ENCODE results near the gene COP1. TPM values are rescaled to one million over a fixed set of nuclear protein-coding genes. Genes with fewer than 3 reads are reported as not detected.
"Not testable (repeated sequence)": the region's sequence is repeated elsewhere in the genome, so short reads cannot be mapped to it uniquely, and the experiment has no call there.

COP1 gene
- total RNA-seq, 1 donor = 74.7 TPM

DNA sequence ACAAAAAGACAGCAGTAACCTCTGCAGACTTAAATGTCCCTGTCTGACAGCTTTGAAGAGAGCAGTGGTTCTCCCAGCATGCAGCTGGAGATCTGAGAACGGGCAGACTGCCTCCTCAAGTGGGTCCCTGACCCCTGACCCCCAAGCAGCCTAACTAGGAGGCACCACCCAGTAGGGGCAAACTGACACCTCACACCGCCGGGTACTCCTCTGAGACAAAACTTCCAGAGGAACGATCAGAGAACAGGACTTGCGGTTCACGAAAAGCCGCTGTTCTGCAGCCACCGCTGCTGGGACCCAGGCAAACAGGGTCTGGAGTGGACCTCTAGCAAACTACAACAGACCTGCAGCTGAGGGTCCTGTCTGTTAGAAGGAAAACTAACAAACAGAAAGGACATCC lies 214.3 kb downstream of the COP1 start:
- H3K9me3 ChIP-seq (ENCODE audit: low read depth, low read length); H3K27me3 ChIP-seq (ENCODE audit: insufficient read depth, low read length); H3K4me3 ChIP-seq (ENCODE audit: low read length); H3K4me1 ChIP-seq (ENCODE audit: insufficient read depth, low read length): not testable (repeated sequence)

- not testable (repeated sequence) for H3K27me3 ChIP-seq (ENCODE audit: insufficient read depth, low read length); H3K4me1 ChIP-seq (ENCODE audit: insufficient read depth, low read length); H3K9me3 ChIP-seq (ENCODE audit: low read depth, low read length); H3K4me3 ChIP-seq (ENCODE audit: low read length)
These were observed 214.9 kb downstream of the COP1 start for GRCh38 chr1:175992202-175992601.

- no peaks in the 10 kb centered on the region for H3K4me1 ChIP-seq (ENCODE audit: insufficient read depth, low read length)
- H3K4me3 ChIP-seq (ENCODE audit: low read length) = no peak overlapping the region
- no peaks in the 10 kb centered on the region for H3K27me3 ChIP-seq (ENCODE audit: insufficient read depth, low read length)
- H3K9me3 ChIP-seq (ENCODE audit: low read depth, low read length) = no peaks in the 10 kb centered on the region
These were observed 222.3 kb downstream of the COP1 start for GRCh38 chr1:175984813-175985212.

GRCh38 chr1:175984057-175984812 lies 222.9 kb downstream of the COP1 start:
- Histone ChIP-seq H3K4me3 (ENCODE audit: low read length) (no peak overlapping the region), H3K27me3 (ENCODE audit: insufficient read depth, low read length) (no peaks in the 10 kb centered on the region), H3K4me1 (ENCODE audit: insufficient read depth, low read length) (no peaks in the 10 kb centered on the region), H3K9me3 (ENCODE audit: low read depth, low read length) (no peaks in the 10 kb centered on the region)

GRCh38 chr1:175983363-175983762 lies 223.7 kb downstream of the COP1 start:
- not testable (repeated sequence) for H3K27me3 ChIP-seq (ENCODE audit: insufficient read depth, low read length); H3K9me3 ChIP-seq (ENCODE audit: low read depth, low read length); H3K4me3 ChIP-seq (ENCODE audit: low read length); H3K4me1 ChIP-seq (ENCODE audit: insufficient read depth, low read length)

DNA sequence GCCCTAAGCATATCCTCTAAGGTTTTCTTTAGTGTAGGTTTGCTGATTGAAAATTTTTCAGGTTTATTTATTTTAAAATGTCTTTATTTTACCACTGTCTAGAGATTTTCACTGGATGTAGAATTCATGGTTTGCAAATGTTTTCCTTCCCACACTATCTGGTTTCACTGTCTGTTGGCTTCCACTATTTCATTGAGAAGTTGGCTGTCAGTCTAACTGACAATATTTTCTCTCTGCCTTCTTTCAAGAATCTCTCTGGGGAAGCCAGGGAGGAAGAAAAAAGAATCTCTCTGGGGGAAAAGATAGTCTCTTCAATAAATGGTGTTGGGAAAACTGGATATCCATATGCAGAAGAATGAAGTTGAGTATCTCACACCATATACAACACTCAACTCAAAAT lies 226.0 kb downstream of the COP1 start:
- no peak overlapping the region for H3K4me3 ChIP-seq (ENCODE audit: low read length)
- H3K9me3 ChIP-seq (ENCODE audit: low read depth, low read length) = no peaks in the 10 kb centered on the region
- no peaks in the 10 kb centered on the region for H3K4me1 ChIP-seq (ENCODE audit: insufficient read depth, low read length)
- no peaks in the 10 kb centered on the region for H3K27me3 ChIP-seq (ENCODE audit: insufficient read depth, low read length)

DNA sequence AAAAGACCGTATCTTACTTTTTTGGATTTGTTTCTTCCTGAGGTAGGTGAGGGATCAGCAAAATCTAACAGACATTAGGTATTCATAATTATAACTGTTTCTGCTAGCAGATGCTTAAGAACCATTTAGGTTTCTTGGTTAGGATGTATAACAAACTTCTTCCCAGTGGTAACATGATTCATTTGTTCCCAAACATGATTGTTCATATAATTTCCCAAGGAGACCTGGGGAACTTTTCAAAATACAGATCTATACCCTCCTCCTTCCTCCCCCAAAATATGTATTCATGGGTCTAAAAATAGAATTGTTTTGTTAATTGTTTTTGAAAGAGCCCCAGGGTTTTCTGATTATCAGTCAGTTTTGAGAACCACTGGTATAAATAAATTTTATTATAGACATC lies 228.2 kb downstream of the COP1 start:
- Histone ChIP-seq H3K4me3 (ENCODE audit: low read length) (no peak overlapping the region), H3K27me3 (ENCODE audit: insufficient read depth, low read length) (no peaks in the 10 kb centered on the region), H3K4me1 (ENCODE audit: insufficient read depth, low read length) (no peaks in the 10 kb centered on the region), H3K9me3 (ENCODE audit: low read depth, low read length) (no peaks in the 10 kb centered on the region)

DNA sequence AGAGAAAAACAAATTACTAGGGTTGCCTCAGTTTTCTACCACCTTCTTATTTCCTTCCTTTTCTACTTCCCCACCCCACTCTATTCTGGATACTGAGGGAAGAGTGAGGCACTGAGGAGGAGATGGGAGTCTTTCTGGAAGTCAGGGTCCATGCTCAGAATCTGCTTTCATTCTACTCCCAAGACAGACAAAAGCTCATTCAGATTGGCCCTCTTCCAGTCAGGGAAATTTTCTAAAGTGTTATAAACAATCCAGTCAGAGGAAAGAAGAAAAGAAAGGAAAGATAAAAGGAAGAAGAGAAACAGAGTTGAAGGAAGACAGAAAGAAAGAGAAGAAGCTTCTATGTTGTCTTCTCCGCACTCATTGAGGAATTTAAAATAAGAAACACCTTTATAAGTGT lies 228.6 kb downstream of the COP1 start:
- no peaks in the 10 kb centered on the region for H3K27me3 ChIP-seq (ENCODE audit: insufficient read depth, low read length)
- no peak overlapping the region for H3K4me3 ChIP-seq (ENCODE audit: low read length)
- H3K9me3 ChIP-seq (ENCODE audit: low read depth, low read length) = no peaks in the 10 kb centered on the region
- H3K4me1 ChIP-seq (ENCODE audit: insufficient read depth, low read length) = no peaks in the 10 kb centered on the region

GRCh38 chr1:175976865-175977642 lies 230.0 kb downstream of the COP1 start:
- no peaks in the 10 kb centered on the region for H3K4me1 ChIP-seq (ENCODE audit: insufficient read depth, low read length)

DNA sequence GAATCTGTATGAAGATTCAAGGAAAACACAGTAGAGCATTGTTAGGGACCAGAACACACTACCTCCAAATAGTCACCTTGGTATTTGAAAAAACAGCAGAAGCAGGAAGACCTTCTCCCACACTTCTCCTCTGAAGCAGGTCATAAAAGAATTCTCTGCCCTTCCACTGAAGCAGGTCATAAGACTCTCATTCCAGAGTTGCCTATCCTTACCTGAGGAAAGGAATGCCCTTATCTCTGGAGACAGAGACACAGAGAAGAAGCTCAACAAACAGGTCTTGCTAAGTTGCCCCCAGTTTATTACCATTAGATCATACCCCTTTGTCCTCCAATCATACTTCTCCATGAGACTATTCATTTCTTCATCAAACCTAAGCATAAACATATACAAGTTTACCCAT lies 237.9 kb downstream of the COP1 start:
- Histone ChIP-seq H3K9me3 (ENCODE audit: low read depth, low read length) (no peaks in the 10 kb centered on the region), H3K27me3 (ENCODE audit: insufficient read depth, low read length) (no peaks in the 10 kb centered on the region), H3K4me1 (ENCODE audit: insufficient read depth, low read length) (no peaks in the 10 kb centered on the region), H3K4me3 (ENCODE audit: low read length) (no peak overlapping the region)

More at GRCh38 chr1:175976865-175977642, 230.0 kb downstream of the COP1 start:
- H3K4me3 ChIP-seq (ENCODE audit: low read length) = no peak overlapping the region
- H3K27me3 ChIP-seq (ENCODE audit: insufficient read depth, low read length) = no peaks in the 10 kb centered on the region
- H3K9me3 ChIP-seq (ENCODE audit: low read depth, low read length) = no peaks in the 10 kb centered on the region

GRCh38 chr1:175968486-175969172 lies 238.5 kb downstream of the COP1 start:
- Histone ChIP-seq H3K4me3 (ENCODE audit: low read length) (no peak overlapping the region), H3K9me3 (ENCODE audit: low read depth, low read length) (no peaks in the 10 kb centered on the region), H3K4me1 (ENCODE audit: insufficient read depth, low read length) (no peaks in the 10 kb centered on the region), H3K27me3 (ENCODE audit: insufficient read depth, low read length) (no peaks in the 10 kb centered on the region)

DNA sequence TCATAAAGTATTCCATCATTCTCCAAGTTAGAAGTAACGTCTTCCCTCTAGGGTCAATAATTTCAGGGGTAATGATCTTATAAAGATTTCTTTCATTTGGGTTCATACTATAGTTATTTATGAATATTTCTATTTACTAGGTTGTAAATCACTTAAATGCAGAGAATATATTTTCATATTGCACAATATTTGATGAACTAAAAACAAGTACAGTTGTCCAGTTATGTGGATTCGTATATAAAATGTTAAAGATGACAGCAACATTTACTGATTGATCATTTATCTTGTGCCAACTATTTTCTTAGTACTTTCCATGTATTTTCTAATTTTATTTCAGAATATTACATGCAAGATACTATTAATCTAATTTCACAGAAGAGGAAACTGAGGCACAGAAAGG lies 243.3 kb downstream of the COP1 start:
- no peaks in the 10 kb centered on the region for H3K9me3 ChIP-seq (ENCODE audit: low read depth, low read length)
- H3K27me3 ChIP-seq (ENCODE audit: insufficient read depth, low read length) = no peaks in the 10 kb centered on the region
- no peaks in the 10 kb centered on the region for H3K4me1 ChIP-seq (ENCODE audit: insufficient read depth, low read length)
- H3K4me3 ChIP-seq (ENCODE audit: low read length) = no peak overlapping the region

GRCh38 chr1:175960169-175960568 lies 246.9 kb downstream of the COP1 start:
- H3K9me3 ChIP-seq (ENCODE audit: low read depth, low read length) = no peaks in the 10 kb centered on the region
- H3K4me3 ChIP-seq (ENCODE audit: low read length) = no peak overlapping the region
- no peaks in the 10 kb centered on the region for H3K4me1 ChIP-seq (ENCODE audit: insufficient read depth, low read length)
- no peaks in the 10 kb centered on the region for H3K27me3 ChIP-seq (ENCODE audit: insufficient read depth, low read length)

DNA sequence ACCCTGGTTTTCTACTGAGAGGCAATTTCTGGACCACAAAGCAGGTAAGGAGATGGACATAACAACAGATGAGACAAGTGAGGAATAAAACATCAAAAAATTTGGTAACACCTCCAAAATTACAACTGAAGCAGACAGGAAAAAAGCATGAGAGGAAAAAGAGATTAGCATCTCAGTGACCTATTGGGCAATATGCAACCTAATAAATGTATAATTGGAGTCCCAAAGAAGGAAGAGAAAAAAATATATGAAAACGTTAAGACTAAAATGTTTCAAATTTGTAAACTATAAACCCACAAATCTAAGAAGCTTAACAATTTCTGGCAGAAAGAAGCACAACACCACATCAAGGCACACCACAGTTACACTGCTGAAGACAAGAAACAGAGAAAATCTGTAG lies 255.5 kb downstream of the COP1 start:
- no peaks in the 10 kb centered on the region for H3K4me1 ChIP-seq (ENCODE audit: insufficient read depth, low read length)
- no peaks in the 10 kb centered on the region for H3K27me3 ChIP-seq (ENCODE audit: insufficient read depth, low read length)
- H3K4me3 ChIP-seq (ENCODE audit: low read length) = no peak overlapping the region
- H3K9me3 ChIP-seq (ENCODE audit: low read depth, low read length) = no peaks in the 10 kb centered on the region

GRCh38 chr1:175947771-175948170 lies 259.3 kb downstream of the COP1 start:
- H3K4me1 ChIP-seq (ENCODE audit: insufficient read depth, low read length) = no peaks in the 10 kb centered on the region

More at GRCh38 chr1:175947771-175948170, 259.3 kb downstream of the COP1 start:
- no peak overlapping the region for H3K4me3 ChIP-seq (ENCODE audit: low read length)
- no peaks in the 10 kb centered on the region for H3K9me3 ChIP-seq (ENCODE audit: low read depth, low read length)
- H3K27me3 ChIP-seq (ENCODE audit: insufficient read depth, low read length) = no peaks in the 10 kb centered on the region
